GM23248 (cell line): ENCODE measurements around the gene NMD3. TPM values are rescaled to one million over a fixed set of nuclear protein-coding genes. Genes with fewer than 3 reads are reported as not detected.

Experiments
- DNase-seq: peaks from one replicate; pipeline ENCODE4 v3.0.0-alpha.2; 2015
- H2AFZ ChIP-seq: fragments of 200-600 bp; sonication (generic); 2 replicates; pipeline ENCODE4 v1.6.1; 2016; ENCODE audit warnings: antibody characterized with exemption
- H3F3A ChIP-seq: fragments of 200-600 bp; sonication (generic); 2 replicates; pipeline ENCODE4 v1.6.1; 2016; ENCODE audit warnings: mild to moderate bottlenecking, antibody characterized with exemption, mixed run types; ENCODE audit not compliant: insufficient read depth
- H3K27ac ChIP-seq: fragments of 200-600 bp; sonication (generic); 2 replicates; pipeline ENCODE4 v1.5.1; 2016; ENCODE audit warnings: mild to moderate bottlenecking
- H3K27me3 ChIP-seq: fragments of 200-600 bp; sonication (generic); replicated peaks from 2 replicates; pipeline ENCODE4 v1.6.1; 2016; ENCODE audit warnings: mild to moderate bottlenecking; ENCODE audit not compliant: insufficient read depth
- H3K36me3 ChIP-seq: fragments of 200-600 bp; sonication (generic); 2 replicates; pipeline ENCODE4 v1.6.1; 2016; ENCODE audit warnings: low read depth, mild to moderate bottlenecking
- H3K4me1 ChIP-seq: fragments of 200-600 bp; sonication (generic); 2 replicates; pipeline ENCODE4 v1.6.1; 2016; ENCODE audit warnings: mild to moderate bottlenecking; ENCODE audit not compliant: insufficient read depth
- H3K4me2 ChIP-seq: fragments of 200-600 bp; sonication (generic); one replicate; pipeline ENCODE4 v1.6.1; 2016; ENCODE audit warnings: mild to moderate bottlenecking; ENCODE audit not compliant: unreplicated experiment
- H3K4me3 ChIP-seq: fragments of 200-600 bp; sonication (generic); 2 replicates; pipeline ENCODE4 v1.5.1; 2016; ENCODE audit warnings: mild to moderate bottlenecking
- H3K79me2 ChIP-seq: fragments of 200-600 bp; sonication (generic); 2 replicates; pipeline ENCODE4 v1.6.1; 2016; ENCODE audit warnings: mild to moderate bottlenecking; ENCODE audit not compliant: insufficient read depth
- H3K9ac ChIP-seq: fragments of 200-600 bp; sonication (generic); 2 replicates; pipeline ENCODE4 v1.6.1; 2016; ENCODE audit warnings: mild to moderate bottlenecking
- H3K9me2 ChIP-seq: fragments of 200-600 bp; sonication (generic); 2 replicates; pipeline ENCODE4 v1.6.1; 2016; ENCODE audit warnings: mixed run types, mild to moderate bottlenecking, moderate library complexity; ENCODE audit not compliant: insufficient read depth
- H3K9me3 ChIP-seq: fragments of 200-600 bp; sonication (generic); one replicate; pipeline ENCODE4 v1.6.1; 2017; ENCODE audit warnings: low read depth
- H4K20me1 ChIP-seq: fragments of 200-600 bp; sonication (generic); 2 replicates; pipeline ENCODE4 v1.6.0; 2016; ENCODE audit not compliant: insufficient read depth
- EZH2 ChIP-seq: fragments of 200-600 bp; sonication (generic); IDR thresholded peaks from 2 replicates; pipeline ENCODE4 v1.6.1; 2018; ENCODE audit warnings: antibody characterized with exemption, mild to moderate bottlenecking; ENCODE audit not compliant: insufficient read depth, poor library complexity, severe bottlenecking
- EZH2phosphoT487 ChIP-seq: fragments of 200-600 bp; sonication (generic); IDR thresholded peaks from 2 replicates; pipeline ENCODE4 v1.6.1; 2018; ENCODE audit warnings: antibody characterized with exemption, moderate library complexity, mild to moderate bottlenecking, low read depth; ENCODE audit not compliant: insufficient read depth
- WGBS, 2 experiments: methylation state at CpG; one replicate each; pipeline ENCODE4 v1.1.6; 2015 to 2017; ENCODE audit warnings: low lambda C conversion rate in 2 of 2, low coverage in 1 of 2; ENCODE audit errors: missing lambda C conversion rate in 2 of 2; 5-methylcytosine and 5-hydroxymethylcytosine counted together
- in situ Hi-C: fragments of 300-500 bp; cut with MboI; formaldehyde crosslinking; loops from 2 replicates; pipeline ENCODE4 v1.15.0; 2020
- polyA plus RNA-seq: library from polyadenylated mRNA; unstranded; fragments of >200 nt; fragmentation: Nextera tagmentation; extraction: Ambion mirVana; gene quantifications from 2 replicates; pipeline ENCODE4 v1.2.1, GENCODE V29; 2016
- total RNA-seq: library from RNA; depleted of rRNA; stranded (reverse); fragments of >200 nt; shearing (Covaris generic); gene quantifications from 2 replicates; pipeline ENCODE4 v1.2.3, GENCODE V29; 2014

The NMD3 gene
- total and polyA plus RNA-seq, 2 experiments from 2014 or later: 51.1 to 79.4 TPM

DNA sequence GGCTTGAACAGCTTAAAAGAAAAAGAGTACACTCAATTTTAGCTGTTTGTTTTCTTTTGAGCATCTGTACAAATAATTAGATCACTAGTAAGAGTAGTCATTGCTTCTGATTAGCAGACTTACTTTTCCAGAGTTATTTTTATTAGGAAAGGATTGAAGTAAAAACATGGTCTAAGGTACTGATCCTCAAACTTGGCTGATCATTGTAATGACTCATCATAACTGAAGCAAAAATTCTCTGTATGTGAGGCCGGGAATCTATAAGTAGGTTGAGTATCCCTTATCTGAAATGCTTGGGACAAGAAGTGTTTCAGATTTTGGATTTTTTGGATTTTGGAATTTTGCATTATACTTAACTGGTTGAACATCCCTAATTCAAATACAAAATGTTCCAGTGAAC is 12.4 kb downstream of the NMD3 start:
- peaks cover 4% of the 10 kb centered on the region for H4K20me1 ChIP-seq
- 95 to 100% methylated on average over 1 of the region's 1 CpG for WGBS, 2 experiments
- no peaks in the 10 kb centered on the region for H3F3A ChIP-seq
- H2AFZ ChIP-seq: no peak overlapping the region
- H3K27ac ChIP-seq: no peak overlapping the region
- H3K79me2 ChIP-seq: peaks cover 99% of the 10 kb centered on the region
- no peak for DNase-seq
- no peaks in the 10 kb centered on the region for H3K9me3 ChIP-seq
- no peak overlapping the region for H3K9ac ChIP-seq
- no peak overlapping the region for H3K4me2 ChIP-seq
- H3K4me3 ChIP-seq: no peak overlapping the region
- H3K9me2 ChIP-seq: no peaks in the 10 kb centered on the region
- in situ Hi-C loops: no loop called here
- TF ChIP-seq EZH2: no peak
- no peak for TF ChIP-seq EZH2phosphoT487
- no peaks in the 10 kb centered on the region for H3K27me3 ChIP-seq
- H3K36me3 ChIP-seq: peaks cover 76% of the 10 kb centered on the region
- H3K4me1 ChIP-seq: no peaks in the 10 kb centered on the region

DNA sequence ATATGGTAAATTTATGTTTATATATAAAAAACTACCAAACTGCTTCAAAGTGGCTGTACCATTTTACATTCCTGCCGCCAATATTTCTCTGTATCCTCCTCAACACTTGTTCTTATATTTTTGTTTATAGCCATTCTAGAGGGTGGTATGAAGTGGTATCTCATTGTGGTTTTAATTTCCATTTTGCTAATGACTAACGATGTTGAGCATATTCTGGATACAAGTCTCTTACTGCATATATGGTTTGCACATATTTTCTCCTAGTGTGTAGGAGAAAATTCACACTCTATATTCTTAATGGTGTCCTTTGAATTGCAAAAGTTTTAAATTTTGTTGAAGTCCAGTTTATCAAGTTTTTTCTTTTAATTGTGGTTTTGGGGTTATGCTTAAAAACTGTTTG is 15.1 kb downstream of the NMD3 start:
- Histone ChIP-seq H3K27ac (no peak overlapping the region), H3F3A (no peaks in the 10 kb centered on the region), H4K20me1 (no peaks in the 10 kb centered on the region; the same call in 1 of the 2 replicates), H3K9me2 (no peaks in the 10 kb centered on the region), H3K79me2 (peaks cover 96% of the 10 kb centered on the region), H3K9me3 (no peaks in the 10 kb centered on the region), H2AFZ (no peak overlapping the region), H3K36me3 (peaks cover 73% of the 10 kb centered on the region), H3K4me3 (no peak overlapping the region), H3K4me2 (no peak overlapping the region), H3K4me1 (no peaks in the 10 kb centered on the region), H3K9ac (no peak overlapping the region), H3K27me3 (no peaks in the 10 kb centered on the region)
- WGBS, 2 experiments: 76 to 78% methylated on average over 2 of the region's 2 CpGs
- no peak for DNase-seq
- TF ChIP-seq EZH2phosphoT487: no peak
- no peak for TF ChIP-seq EZH2
- in situ Hi-C loops: no loop called here

- Histone ChIP-seq H3K27me3 (no peaks in the 10 kb centered on the region), H4K20me1 (no peaks in the 10 kb centered on the region; the same call in 1 of the 2 replicates), H3K79me2 (peaks cover 80% of the 10 kb centered on the region), H3K9me3 (no peaks in the 10 kb centered on the region), H3K4me2 (no peak overlapping the region), H3K9me2 (no peaks in the 10 kb centered on the region), H3K27ac (no peak overlapping the region), H3K4me1 (no peaks in the 10 kb centered on the region), H2AFZ (no peak overlapping the region), H3F3A (no peaks in the 10 kb centered on the region), H3K4me3 (no peak overlapping the region), H3K9ac (no peak overlapping the region), H3K36me3 (peaks cover 86% of the 10 kb centered on the region)
- TF ChIP-seq EZH2: no peak
- no peak for TF ChIP-seq EZH2phosphoT487
- 71 to 80% methylated on average over 2 of the region's 2 CpGs for WGBS, 2 experiments
- in situ Hi-C loops: no loop called here
- no peak for DNase-seq
Observed at GRCh38 chr3:161239700-161240099, 18.6 kb downstream of the NMD3 start.

DNA sequence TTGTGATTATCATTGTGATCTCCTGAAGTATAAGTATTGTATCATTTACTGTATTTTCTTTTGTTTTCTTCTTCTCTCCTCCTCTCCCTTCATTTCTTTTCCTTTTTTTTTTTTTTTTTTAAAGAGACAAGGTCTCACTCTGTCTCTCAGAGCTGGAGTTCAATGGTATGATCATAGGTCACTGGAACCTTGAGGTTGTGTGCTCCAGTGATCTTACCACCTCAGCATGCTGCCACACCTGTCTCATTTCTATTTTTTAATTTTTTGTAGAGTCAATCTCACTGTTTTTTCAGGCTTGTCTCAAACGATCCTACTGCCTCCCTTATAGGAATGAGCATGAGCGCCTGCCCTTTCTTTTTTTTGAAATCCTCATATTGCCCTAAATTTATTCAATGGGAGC is 23.4 kb downstream of the NMD3 start:
- H3K4me3 ChIP-seq: no peak overlapping the region
- H3K9me2 ChIP-seq: no peaks in the 10 kb centered on the region
- TF ChIP-seq EZH2: no peak
- TF ChIP-seq EZH2phosphoT487: no peak
- peaks cover 38% of the 10 kb centered on the region for H3K79me2 ChIP-seq
- no peaks in the 10 kb centered on the region; the same call in 1 of the 2 replicates for H3F3A ChIP-seq
- H4K20me1 ChIP-seq: no peaks in the 10 kb centered on the region
- H3K27me3 ChIP-seq: no peaks in the 10 kb centered on the region
- H3K4me2 ChIP-seq: no peak overlapping the region
- H3K9me3 ChIP-seq: no peaks in the 10 kb centered on the region
- H2AFZ ChIP-seq: no peak overlapping the region
- no peak for DNase-seq
- 76 to 80% methylated on average over 2 of the region's 2 CpGs for WGBS, 2 experiments
- peaks cover 86% of the 10 kb centered on the region for H3K36me3 ChIP-seq
- H3K27ac ChIP-seq: no peak overlapping the region
- H3K4me1 ChIP-seq: no peaks in the 10 kb centered on the region
- no peak overlapping the region for H3K9ac ChIP-seq
- in situ Hi-C loops: no loop called here

GRCh38 chr3:161247049-161247448 is 25.9 kb downstream of the NMD3 start:
- DNase-seq: no peak
- H3K36me3 ChIP-seq: peaks cover 93% of the 10 kb centered on the region
- H3K27me3 ChIP-seq: no peaks in the 10 kb centered on the region
- no peak overlapping the region for H3K27ac ChIP-seq
- TF ChIP-seq EZH2phosphoT487: no peak
- TF ChIP-seq EZH2: no peak
- H3F3A ChIP-seq: no peaks in the 10 kb centered on the region; the same call in 1 of the 2 replicates
- no peaks in the 10 kb centered on the region for H3K9me2 ChIP-seq
- H3K79me2 ChIP-seq: peaks cover 19% of the 10 kb centered on the region
- H3K4me3 ChIP-seq: no peak overlapping the region
- H3K4me2 ChIP-seq: no peak overlapping the region
- H3K9me3 ChIP-seq: no peaks in the 10 kb centered on the region
- no peaks in the 10 kb centered on the region for H3K4me1 ChIP-seq
- H3K9ac ChIP-seq: no peak overlapping the region
- in situ Hi-C loops: no loop called here
- no peak overlapping the region for H2AFZ ChIP-seq
- H4K20me1 ChIP-seq: no peaks in the 10 kb centered on the region
